Natural killer cell (primary cell): ENCODE data around the gene MDN1. TPM values are rescaled to one million over a fixed set of nuclear protein-coding genes. Genes with fewer than 3 reads are reported as not detected.

ENCODE experiments used
- ATAC-seq, 3 donors: fragments of 150-1000 bp in 2 of 3; fragments of 200-7000 bp in 1 of 3; cut with Tn5 transposase; 1 replicate in 1 of 3; 2 replicates in 2 of 3; pipeline ENCODE4 v1.10.0; 2021; ENCODE audit warnings: mild to moderate bottlenecking in 2 of 3, moderate library complexity in 2 of 3
- DNase-seq, 2 donors: peaks; one replicate each; pipeline versions ENCODE4 v3.0.0 to v3.0.0-alpha.2; 2013 to 2021; ENCODE audit warnings: mixed read lengths in 1 of 2
- H3K27ac ChIP-seq: one replicate; pipeline ENCODE4 v1.5.1; 2013; ENCODE audit warnings: mild to moderate bottlenecking, low read length
- H3K27me3 ChIP-seq: one replicate; pipeline ENCODE4 v1.6.1; 2013; ENCODE audit warnings: low read length; ENCODE audit not compliant: control insufficient read depth, insufficient read depth
- H3K36me3 ChIP-seq: one replicate; pipeline ENCODE4 v1.6.1; 2013; ENCODE audit warnings: low read length; ENCODE audit not compliant: control insufficient read depth, insufficient read depth
- H3K4me1 ChIP-seq: one replicate; pipeline ENCODE4 v1.6.1; 2013; ENCODE audit warnings: low read length; ENCODE audit not compliant: control insufficient read depth, insufficient read depth
- H3K4me3 ChIP-seq: one replicate; pipeline ENCODE4 v1.5.1; 2013; ENCODE audit warnings: low read length
- H3K9me3 ChIP-seq: one replicate; pipeline ENCODE4 v1.6.1; 2013; ENCODE audit warnings: low read length; ENCODE audit not compliant: control insufficient read depth, insufficient read depth
- H3K27ac Mint-ChIP-seq, 2 donors: one replicate each; pipeline ENCODE4 v1.8.0; 2022; ENCODE audit warnings: mild to moderate bottlenecking in 2 of 2, mixed read lengths in 2 of 2, moderate library complexity in 1 of 2
- H3K27me3 Mint-ChIP-seq, 2 donors: one replicate each; pipeline ENCODE4 v1.8.0; 2022; ENCODE audit warnings: low read depth in 2 of 2, mixed read lengths in 2 of 2
- H3K36me3 Mint-ChIP-seq: one replicate; pipeline ENCODE4 v1.8.0; 2022; ENCODE audit warnings: mixed read lengths
- H3K4me1 Mint-ChIP-seq, 2 donors: one replicate each; pipeline ENCODE4 v1.8.0; 2022; ENCODE audit warnings: mixed read lengths in 2 of 2
- H3K4me3 Mint-ChIP-seq: one replicate; pipeline ENCODE4 v1.8.0; 2022; ENCODE audit warnings: mild to moderate bottlenecking, moderate library complexity, mixed read lengths
- H3K9me3 Mint-ChIP-seq, 2 donors: one replicate each; pipeline ENCODE4 v1.8.0; 2022; ENCODE audit warnings: mixed read lengths in 2 of 2
- WGBS: methylation state at CpG from one replicate; pipeline ENCODE4 v1.1.7; 2013; ENCODE audit warnings: missing lambda C conversion rate; ENCODE audit not compliant: insufficient coverage; 5-methylcytosine and 5-hydroxymethylcytosine counted together
- intact Hi-C: fragments of 100-400 bp; cut with micrococcal nuclease; formaldehyde crosslinking; loops from one replicate; pipeline ENCODE4 v1.14.2; 2022
- total RNA-seq, 4 donors: library from RNA; stranded (reverse); fragments of 120-200 nt in 1 of 4; gene quantifications; one replicate each; pipeline versions ENCODE4 v1.2.3 to v1.2.4, GENCODE V29; 2013 to 2022
- TF ChIP-seq, protein P1 (sequence below): fragments of 200-600 bp; IDR thresholded peaks from one replicate; pipeline ENCODE4 v1.8.0; 2022; ENCODE audit warnings: antibody characterized with exemption

Gene MDN1
- total RNA-seq, 3 donors from 2014 or later (not counting 1 experiment from before 2014, with no cell fraction given): 38.0 to 43.3 (median 41.4) TPM

DNA sequence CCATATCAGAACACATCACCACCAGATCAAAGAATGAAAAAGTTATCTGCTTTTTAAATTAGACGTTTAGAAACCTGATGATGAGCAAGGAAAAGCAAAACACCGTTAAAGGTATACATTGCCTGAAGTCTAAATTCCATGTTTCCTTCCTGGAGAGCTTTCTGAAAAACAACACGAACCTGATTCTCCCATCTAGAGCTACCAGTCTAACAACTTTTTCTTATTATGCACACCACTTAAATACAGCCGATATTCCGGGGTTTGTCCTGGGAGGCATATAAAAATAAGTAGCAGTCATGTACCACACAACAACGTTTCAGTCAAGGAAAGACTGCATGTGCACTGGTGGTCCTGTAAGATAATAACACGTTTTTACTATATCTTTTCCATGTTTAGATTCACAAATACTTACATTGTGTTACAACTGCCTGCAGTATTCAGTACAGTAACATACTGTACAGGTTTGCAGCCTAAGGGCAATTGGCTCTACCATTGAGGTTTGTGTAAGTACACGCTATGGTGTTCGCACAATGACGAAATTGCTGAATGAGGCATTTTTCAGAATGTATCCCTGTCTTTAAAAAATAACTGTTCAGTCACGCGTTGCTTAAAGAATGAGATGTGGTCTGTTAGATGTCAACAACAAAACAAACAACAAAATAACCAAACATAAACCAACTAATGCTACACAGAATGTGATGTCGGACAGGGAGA, 162.0 kb downstream of the MDN1 start:
- H3K36me3 Mint-ChIP-seq: peaks cover 33% of the 10 kb centered on the region
- TF ChIP-seq, protein P1, sequence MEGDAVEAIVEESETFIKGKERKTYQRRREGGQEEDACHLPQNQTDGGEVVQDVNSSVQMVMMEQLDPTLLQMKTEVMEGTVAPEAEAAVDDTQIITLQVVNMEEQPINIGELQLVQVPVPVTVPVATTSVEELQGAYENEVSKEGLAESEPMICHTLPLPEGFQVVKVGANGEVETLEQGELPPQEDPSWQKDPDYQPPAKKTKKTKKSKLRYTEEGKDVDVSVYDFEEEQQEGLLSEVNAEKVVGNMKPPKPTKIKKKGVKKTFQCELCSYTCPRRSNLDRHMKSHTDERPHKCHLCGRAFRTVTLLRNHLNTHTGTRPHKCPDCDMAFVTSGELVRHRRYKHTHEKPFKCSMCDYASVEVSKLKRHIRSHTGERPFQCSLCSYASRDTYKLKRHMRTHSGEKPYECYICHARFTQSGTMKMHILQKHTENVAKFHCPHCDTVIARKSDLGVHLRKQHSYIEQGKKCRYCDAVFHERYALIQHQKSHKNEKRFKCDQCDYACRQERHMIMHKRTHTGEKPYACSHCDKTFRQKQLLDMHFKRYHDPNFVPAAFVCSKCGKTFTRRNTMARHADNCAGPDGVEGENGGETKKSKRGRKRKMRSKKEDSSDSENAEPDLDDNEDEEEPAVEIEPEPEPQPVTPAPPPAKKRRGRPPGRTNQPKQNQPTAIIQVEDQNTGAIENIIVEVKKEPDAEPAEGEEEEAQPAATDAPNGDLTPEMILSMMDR: no peak
- no peak for ATAC-seq
- WGBS: 95% methylated on average over 11 of the region's 13 CpGs
- Histone ChIP-seq H3K4me1 (no peaks in the 10 kb centered on the region), H3K36me3 (peaks cover 82% of the 10 kb centered on the region), H3K4me3 (no peak overlapping the region), H3K27me3 (no peaks in the 10 kb centered on the region), H3K9me3 (no peaks in the 10 kb centered on the region), H3K27ac (no peak overlapping the region)
- H3K27ac Mint-ChIP-seq: no peak overlapping the region
- no peak overlapping the region for H3K4me3 Mint-ChIP-seq
- DNase-seq: no peak
- H3K27me3 Mint-ChIP-seq: no peaks in the 10 kb centered on the region
- intact Hi-C loops: no loop called here
- no peaks in the 10 kb centered on the region for H3K4me1 Mint-ChIP-seq
- no peaks in the 10 kb centered on the region for H3K9me3 Mint-ChIP-seq

DNA sequence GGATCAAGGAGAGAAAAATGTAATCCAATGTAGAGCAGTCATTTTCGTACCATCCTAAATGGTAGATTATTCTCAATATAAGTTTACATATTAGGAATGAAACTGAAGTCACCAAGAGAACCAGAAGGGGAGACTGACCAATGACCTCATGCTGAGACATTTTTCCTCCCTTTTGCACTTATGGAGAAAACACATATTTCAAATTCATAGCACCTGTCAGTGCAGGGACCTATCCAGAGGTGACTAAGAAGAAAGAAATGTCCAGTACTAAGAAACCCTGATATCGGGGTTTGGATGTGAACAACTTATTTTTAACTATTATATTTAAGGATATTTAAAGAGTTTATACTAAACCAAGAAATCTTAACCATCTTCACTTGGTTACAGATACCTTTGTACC, 164.5 kb downstream of the MDN1 start:
- TF ChIP-seq, protein P1: no peak
- Mint-ChIP-seq H3K27ac (no peak overlapping the region), H3K4me3 (no peak overlapping the region), H3K27me3 (no peaks in the 10 kb centered on the region), H3K36me3 (peaks cover 28% of the 10 kb centered on the region), H3K9me3 (no peaks in the 10 kb centered on the region), H3K4me1 (no peaks in the 10 kb centered on the region)
- H3K9me3 ChIP-seq: no peaks in the 10 kb centered on the region
- H3K36me3 ChIP-seq: peaks cover 78% of the 10 kb centered on the region
- DNase-seq (no peak), ATAC-seq (no peak)
- no peaks in the 10 kb centered on the region for H3K4me1 ChIP-seq
- WGBS: no CpG with 5 or more reads among the region's 2 CpGs
- no peak overlapping the region for H3K4me3 ChIP-seq
- H3K27me3 ChIP-seq: no peaks in the 10 kb centered on the region
- intact Hi-C loops: no loop called here
- no peak overlapping the region for H3K27ac ChIP-seq

GRCh38 chr6:89650579-89650978, 169.0 kb downstream of the MDN1 start:
- no peak for DNase-seq
- Histone ChIP-seq H3K27me3 (no peaks in the 10 kb centered on the region), H3K4me3 (no peak overlapping the region), H3K36me3 (peaks cover 77% of the 10 kb centered on the region), H3K9me3 (no peaks in the 10 kb centered on the region), H3K27ac (no peak overlapping the region), H3K4me1 (no peaks in the 10 kb centered on the region)
- Mint-ChIP-seq H3K27me3 (no peaks in the 10 kb centered on the region), H3K36me3 (peaks cover 10% of the 10 kb centered on the region), H3K4me3 (no peak overlapping the region), H3K9me3 (no peaks in the 10 kb centered on the region), H3K4me1 (no peaks in the 10 kb centered on the region), H3K27ac (no peak overlapping the region)
- intact Hi-C loops: no loop called here
- 98% methylated on average over 8 of the region's 8 CpGs for WGBS
- no peak for ATAC-seq
- TF ChIP-seq, protein P1: no peak

GRCh38 chr6:89649682-89650081, 169.9 kb downstream of the MDN1 start:
- Histone ChIP-seq H3K27ac (no peak overlapping the region), H3K36me3 (peaks cover 73% of the 10 kb centered on the region), H3K9me3 (no peaks in the 10 kb centered on the region), H3K4me1 (no peaks in the 10 kb centered on the region), H3K27me3 (no peaks in the 10 kb centered on the region), H3K4me3 (no peak overlapping the region)
- no peaks in the 10 kb centered on the region for H3K9me3 Mint-ChIP-seq
- H3K4me1 Mint-ChIP-seq: no peaks in the 10 kb centered on the region
- H3K27me3 Mint-ChIP-seq: no peaks in the 10 kb centered on the region
- TF ChIP-seq, protein P1: no peak
- no peak for ATAC-seq
- H3K27ac Mint-ChIP-seq: no peak overlapping the region
- peaks cover 10% of the 10 kb centered on the region for H3K36me3 Mint-ChIP-seq
- no peak overlapping the region for H3K4me3 Mint-ChIP-seq
- intact Hi-C loops: no loop called here
- WGBS: 96% methylated on average over 1 of the region's 1 CpG
- DNase-seq: no peak
